GM12865 (cell line): ENCODE measurements around the gene PRICKLE4.

ENCODE experiments used
- DNase-seq: peaks from one replicate; pipeline ENCODE4 v3.0.0; 2010; ENCODE audit warnings: low read depth
- H3K4me3 ChIP-seq: 2 replicates; pipeline ENCODE4 v1.5.1; 2011; ENCODE audit warnings: mild to moderate bottlenecking, low read depth, low read length, control low read depth
- CTCF ChIP-seq: IDR thresholded peaks from 2 replicates; pipeline ENCODE4 v1.5.1; 2011; ENCODE audit warnings: low read length, control low read depth, low read depth, inconsistent platforms; ENCODE audit not compliant: insufficient read depth; ENCODE audit errors: missing control alignments

PRICKLE4 gene

GRCh38 chr6:41777551-41778285, 2.9 kb upstream of the PRICKLE4 start:
- no peak for TF ChIP-seq CTCF
- no peak overlapping the region for H3K4me3 ChIP-seq
- no peak for DNase-seq

DNA sequence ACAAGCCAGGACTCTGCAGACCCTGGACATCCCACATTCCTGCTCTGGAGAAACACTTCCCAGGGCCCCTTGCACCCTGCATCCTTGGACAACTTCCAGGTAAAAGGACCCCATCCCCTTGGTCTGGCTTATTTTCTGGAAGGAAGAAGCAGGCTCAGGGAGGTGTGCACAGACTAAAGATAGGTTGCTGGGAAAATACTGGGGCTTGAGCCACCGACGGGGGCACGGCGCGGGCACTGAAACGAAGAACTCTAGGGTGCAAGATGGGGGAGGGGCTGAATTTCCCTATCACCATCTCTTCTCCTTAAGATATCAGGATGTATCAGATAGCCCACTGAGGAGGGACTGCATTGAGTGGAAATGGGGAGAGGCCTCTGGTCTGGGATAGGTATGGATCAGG, 1.7 kb upstream of the PRICKLE4 start:
- TF ChIP-seq CTCF, result no peak
- no peak for DNase-seq
- H3K4me3 ChIP-seq, result peak overlapping the region; percentile 53

- no peak for DNase-seq
- peak overlapping the region; percentile 53 for H3K4me3 ChIP-seq
- no peak for TF ChIP-seq CTCF
These were observed 1.2 kb upstream of the PRICKLE4 start for GRCh38 chr6:41779336-41779735.

DNA sequence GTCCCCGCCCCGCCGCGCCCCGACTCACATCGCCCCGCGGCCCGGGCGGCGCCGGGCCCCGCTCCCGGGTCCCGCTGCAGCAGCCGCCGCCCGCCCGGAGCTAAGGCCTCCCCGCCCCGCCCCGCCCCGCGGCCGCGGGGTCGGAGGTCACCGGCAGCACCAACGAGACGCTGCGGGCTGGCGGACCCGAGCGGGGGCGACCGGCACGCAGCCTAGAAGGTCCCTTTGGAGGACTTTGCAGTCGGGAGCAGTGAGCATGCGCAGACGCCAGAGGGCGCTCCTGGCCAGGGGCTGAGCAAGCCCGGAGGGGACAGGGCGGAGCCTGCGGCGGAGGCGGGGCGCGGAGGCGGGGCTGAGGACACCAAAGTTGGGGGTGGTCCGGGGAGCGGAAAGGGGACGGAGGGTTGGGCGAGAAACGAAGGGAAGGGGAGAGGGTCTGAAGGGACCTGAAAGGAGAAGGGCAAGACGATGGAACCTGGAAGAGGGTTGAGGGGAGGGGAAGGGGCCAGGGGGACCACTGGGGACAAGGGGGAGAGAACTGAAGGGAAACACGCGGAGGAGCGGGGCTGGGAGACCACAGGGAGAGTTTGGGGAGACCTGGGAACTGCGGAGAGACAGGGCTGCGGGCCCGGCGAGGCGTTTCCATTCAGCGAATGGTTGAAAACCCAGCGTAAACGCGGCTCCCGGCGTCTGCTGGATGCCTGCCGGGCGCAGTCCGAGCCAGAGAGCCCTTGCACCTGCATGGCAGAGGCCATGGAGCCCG, 613 bp upstream of the PRICKLE4 start, which contains the start of gene FRS3:
Gene FRS3, minus strand, starts transcription at position 113 of the 763 bp plus-strand sequence. CDS start 2,913 bp downstream, outside the sequence.
- peak; percentile 96 for TF ChIP-seq CTCF
- DNase-seq, result peak; percentile 98
- H3K4me3 ChIP-seq, result peak within 1 kb of the TSS; percentile 76

DNA sequence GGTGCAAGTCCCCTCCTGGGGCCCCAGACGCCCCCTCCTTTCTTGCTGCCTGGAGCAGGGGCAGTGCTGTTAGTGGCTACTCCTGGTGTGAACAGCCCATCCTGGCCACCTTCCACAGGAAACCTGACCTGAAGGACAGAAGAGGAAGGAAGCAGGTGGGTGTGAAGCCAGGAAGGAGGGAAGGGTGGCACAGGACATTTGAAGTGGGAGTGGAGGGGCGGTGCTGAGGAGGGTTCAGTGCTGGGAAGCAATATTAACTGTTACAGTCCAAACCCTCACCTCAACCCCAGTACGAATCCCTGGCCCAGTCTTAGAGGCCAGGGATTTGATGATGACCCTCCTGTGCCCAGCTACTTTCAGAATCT, 766 bp downstream of the PRICKLE4 start:
- no peak for TF ChIP-seq CTCF
- no peak for DNase-seq
- H3K4me3 ChIP-seq, result no peak overlapping the region

DNA sequence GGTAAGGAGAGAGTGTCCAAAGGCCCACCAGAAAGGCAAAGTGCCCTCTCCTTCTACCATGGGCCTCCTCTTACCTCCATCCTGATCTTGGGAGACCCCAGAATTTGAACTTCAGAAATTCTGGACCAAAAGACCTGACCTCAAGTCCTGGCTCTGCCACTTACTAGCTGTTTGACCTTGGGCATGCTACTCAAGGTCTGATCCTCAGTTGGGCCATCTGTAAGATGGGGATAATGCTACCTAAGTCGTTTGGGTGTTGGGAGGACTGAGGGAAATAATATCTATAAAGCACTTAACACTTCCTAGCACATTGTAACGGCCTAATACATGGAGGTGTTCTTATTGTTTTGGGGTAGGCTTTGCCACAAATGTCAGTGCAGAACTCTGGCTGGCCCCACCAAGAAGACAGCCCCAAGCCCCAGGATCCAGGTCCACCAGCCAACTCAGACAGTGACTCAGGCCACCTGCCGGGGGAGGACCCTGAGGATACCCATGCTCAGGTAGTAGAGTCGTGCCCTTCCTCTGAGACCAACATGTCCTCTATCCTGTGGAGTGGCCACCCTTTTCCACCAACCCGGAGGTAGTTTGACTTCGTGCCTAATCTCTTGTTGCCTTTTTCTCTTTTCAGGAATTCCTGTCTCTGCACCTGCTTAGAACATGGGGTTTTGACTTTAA, 2.7 kb downstream of the PRICKLE4 start:
- H3K4me3 ChIP-seq, result no peak overlapping the region
- TF ChIP-seq CTCF, result no peak
- DNase-seq, result no peak
